Chondrocyte (in vitro differentiated cells): ENCODE measurements around the gene LASP1. TPM values are rescaled to one million over a fixed set of nuclear protein-coding genes. Genes with fewer than 3 reads are reported as not detected.
"Not testable (repeated sequence)": the region's sequence is repeated elsewhere in the genome, so short reads cannot be mapped to it uniquely, and the experiment has no call there.

Source experiments
- DNase-seq: peaks from one replicate; pipeline ENCODE4 v3.0.0; 2021; ENCODE audit warnings: mixed read lengths, low spot score
- H3K27ac Mint-ChIP-seq: one replicate; pipeline ENCODE4 v1.8.0; 2021; ENCODE audit warnings: mild to moderate bottlenecking, moderate library complexity, mixed read lengths; ENCODE audit not compliant: unreplicated experiment
- H3K27me3 Mint-ChIP-seq: 2 replicates; pipeline ENCODE4 v1.8.0; 2021; ENCODE audit warnings: low read depth, mixed read lengths
- H3K36me3 Mint-ChIP-seq: 2 replicates; pipeline ENCODE4 v1.8.0; 2021; ENCODE audit warnings: low read depth, mixed read lengths
- H3K4me1 Mint-ChIP-seq: 2 replicates; pipeline ENCODE4 v1.8.0; 2021; ENCODE audit warnings: low read depth, mild to moderate bottlenecking, mixed read lengths
- H3K4me3 Mint-ChIP-seq: one replicate; pipeline ENCODE4 v1.8.0; 2021; ENCODE audit warnings: mild to moderate bottlenecking, moderate library complexity, mixed read lengths; ENCODE audit not compliant: unreplicated experiment
- H3K9me3 Mint-ChIP-seq: 2 replicates; pipeline ENCODE4 v1.8.0; 2021; ENCODE audit warnings: low read depth, mixed read lengths
- total RNA-seq: library from RNA; stranded (reverse); gene quantifications from 3 replicates; pipeline ENCODE4 v1.2.1, GENCODE V29; 2021
- TF ChIP-seq, protein P1 (sequence below): fragments of 200-600 bp; sonication (generic); IDR thresholded peaks from 2 replicates; pipeline ENCODE4 v1.5.0; 2021; ENCODE audit warnings: antibody characterized with exemption, mild to moderate bottlenecking, moderate library complexity

Gene LASP1
- total RNA-seq, 1 donor from 2014 or later, result 599 TPM

DNA sequence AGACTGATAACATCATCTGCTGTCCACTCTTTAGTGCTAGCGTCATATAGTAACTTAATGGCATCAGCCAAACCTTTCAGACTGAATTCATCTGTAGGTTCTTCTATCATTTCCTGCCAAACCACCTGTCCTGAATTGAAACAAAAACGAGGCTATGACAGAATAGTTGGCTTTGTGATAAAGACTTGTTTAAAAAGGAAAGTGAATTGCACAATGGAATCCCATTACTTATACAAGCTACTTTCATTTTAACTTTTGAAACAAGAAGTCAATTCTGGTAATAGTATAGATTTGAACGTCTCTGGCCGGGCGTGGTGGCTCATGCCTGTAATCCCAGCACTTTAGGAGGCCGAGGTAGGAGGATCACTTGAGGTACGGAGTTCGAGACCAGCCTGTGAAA, 73.7 kb downstream of the LASP1 start:
- H3K4me1 Mint-ChIP-seq, result peaks cover 4% of the 10 kb centered on the region
- no peak for DNase-seq
- H3K9me3 Mint-ChIP-seq, result no peaks in the 10 kb centered on the region
- no peaks in the 10 kb centered on the region for H3K36me3 Mint-ChIP-seq
- TF ChIP-seq, protein P1, sequence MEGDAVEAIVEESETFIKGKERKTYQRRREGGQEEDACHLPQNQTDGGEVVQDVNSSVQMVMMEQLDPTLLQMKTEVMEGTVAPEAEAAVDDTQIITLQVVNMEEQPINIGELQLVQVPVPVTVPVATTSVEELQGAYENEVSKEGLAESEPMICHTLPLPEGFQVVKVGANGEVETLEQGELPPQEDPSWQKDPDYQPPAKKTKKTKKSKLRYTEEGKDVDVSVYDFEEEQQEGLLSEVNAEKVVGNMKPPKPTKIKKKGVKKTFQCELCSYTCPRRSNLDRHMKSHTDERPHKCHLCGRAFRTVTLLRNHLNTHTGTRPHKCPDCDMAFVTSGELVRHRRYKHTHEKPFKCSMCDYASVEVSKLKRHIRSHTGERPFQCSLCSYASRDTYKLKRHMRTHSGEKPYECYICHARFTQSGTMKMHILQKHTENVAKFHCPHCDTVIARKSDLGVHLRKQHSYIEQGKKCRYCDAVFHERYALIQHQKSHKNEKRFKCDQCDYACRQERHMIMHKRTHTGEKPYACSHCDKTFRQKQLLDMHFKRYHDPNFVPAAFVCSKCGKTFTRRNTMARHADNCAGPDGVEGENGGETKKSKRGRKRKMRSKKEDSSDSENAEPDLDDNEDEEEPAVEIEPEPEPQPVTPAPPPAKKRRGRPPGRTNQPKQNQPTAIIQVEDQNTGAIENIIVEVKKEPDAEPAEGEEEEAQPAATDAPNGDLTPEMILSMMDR, result no peak
- no peak overlapping the region for H3K4me3 Mint-ChIP-seq
- H3K27ac Mint-ChIP-seq, result no peak overlapping the region
- no peaks in the 10 kb centered on the region for H3K27me3 Mint-ChIP-seq

DNA sequence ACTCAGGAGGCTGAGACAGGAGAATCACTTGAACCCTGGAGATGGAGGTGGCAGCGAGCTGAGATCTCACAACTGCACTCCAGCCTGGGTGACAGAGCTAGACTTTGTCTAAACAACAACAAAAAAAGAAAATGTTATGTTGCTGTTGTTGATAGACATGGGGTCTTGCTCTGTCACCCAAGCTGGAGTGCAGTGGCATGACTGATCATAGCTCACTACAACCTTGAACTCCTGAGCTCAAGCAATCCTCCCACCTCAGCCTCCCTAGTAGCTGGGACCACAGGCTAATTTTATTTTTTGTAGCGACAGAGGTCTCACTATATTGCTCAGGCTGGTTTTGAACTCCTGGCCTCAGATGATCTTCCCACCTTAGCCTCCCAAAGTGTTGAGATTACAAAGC, 77.3 kb downstream of the LASP1 start:
- H3K27me3 Mint-ChIP-seq, result no peaks in the 10 kb centered on the region
- TF ChIP-seq, protein P1, result no peak
- peaks cover 4% of the 10 kb centered on the region for H3K4me1 Mint-ChIP-seq
- DNase-seq, result no peak
- no peaks in the 10 kb centered on the region for H3K36me3 Mint-ChIP-seq
- H3K4me3 Mint-ChIP-seq, result no peak overlapping the region
- H3K9me3 Mint-ChIP-seq, result no peaks in the 10 kb centered on the region
- no peak overlapping the region for H3K27ac Mint-ChIP-seq

DNA sequence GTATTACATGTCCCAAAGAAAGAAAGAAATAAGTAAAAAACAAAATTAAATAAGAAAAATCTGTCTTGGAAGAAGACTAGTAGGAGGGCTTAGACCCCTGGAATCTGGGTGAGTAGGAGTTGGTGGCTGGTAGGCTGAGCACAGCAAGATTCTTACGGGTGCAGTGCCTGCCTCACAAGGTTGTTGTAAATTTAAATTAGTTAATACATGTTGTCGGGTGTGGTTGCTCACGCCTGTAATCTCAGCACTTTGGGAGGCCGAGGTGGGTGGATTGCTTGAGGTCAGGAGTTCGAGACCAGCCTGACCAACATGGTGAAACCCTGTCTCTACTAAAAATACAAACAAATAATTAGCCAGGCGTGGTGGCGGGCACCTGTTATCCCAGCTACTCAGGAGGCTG, 83.9 kb downstream of the LASP1 start:
- not testable (repeated sequence) for H3K27ac Mint-ChIP-seq, H3K4me3 Mint-ChIP-seq, H3K27me3 Mint-ChIP-seq

DNA sequence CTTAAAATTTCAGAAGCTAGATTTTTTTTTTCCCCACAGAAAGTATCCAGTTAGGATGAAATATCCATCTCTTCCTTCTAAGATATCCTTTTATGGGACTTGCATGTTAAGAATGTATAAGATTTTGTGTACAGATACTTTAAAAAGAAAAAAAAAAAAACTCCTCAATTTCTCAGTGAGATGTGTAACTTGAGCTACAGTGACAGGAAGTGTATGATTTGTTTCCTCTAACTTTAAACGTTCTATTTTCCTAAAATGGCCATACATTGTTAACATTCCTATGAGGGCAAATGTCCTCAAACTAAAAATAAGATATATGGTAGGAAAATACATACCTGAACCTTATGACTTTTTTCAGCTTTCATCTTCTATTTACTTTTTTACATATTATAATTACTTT, 88.5 kb downstream of the LASP1 start:
- DNase-seq, result no peak
- H3K4me1 Mint-ChIP-seq, result peaks cover 32% of the 10 kb centered on the region
- peak overlapping the region; percentile 50 for H3K4me3 Mint-ChIP-seq
- H3K27me3 Mint-ChIP-seq, result no peaks in the 10 kb centered on the region
- H3K9me3 Mint-ChIP-seq, result no peaks in the 10 kb centered on the region
- TF ChIP-seq, protein P1, result no peak
- no peaks in the 10 kb centered on the region for H3K36me3 Mint-ChIP-seq
- H3K27ac Mint-ChIP-seq, result peak overlapping the region; percentile 91

More for the DNA sequence above, 83.9 kb downstream of the LASP1 start:
- H3K4me1 Mint-ChIP-seq, result peaks cover 17% of the 10 kb centered on the region
- not testable (repeated sequence) for H3K36me3 Mint-ChIP-seq, H3K9me3 Mint-ChIP-seq, DNase-seq

DNA sequence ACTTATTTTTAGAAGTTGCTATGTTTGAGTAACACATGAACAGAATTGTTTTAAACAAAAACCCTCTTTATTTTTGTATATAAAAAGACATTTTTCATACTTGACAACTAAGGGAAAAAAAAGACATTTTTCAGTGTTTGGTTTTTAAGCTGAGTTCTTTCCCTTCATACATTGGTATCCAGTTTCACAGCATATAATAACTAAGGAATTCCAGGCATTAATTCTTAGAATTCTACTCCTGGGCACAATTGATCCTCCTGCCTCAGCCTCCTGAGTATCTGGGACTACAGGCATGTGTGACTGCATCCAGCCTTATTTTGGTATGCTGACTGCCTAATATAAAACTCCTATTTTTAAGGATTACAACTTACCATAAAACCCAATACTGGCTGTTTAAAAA, 88.9 kb downstream of the LASP1 start:
- Mint-ChIP-seq H3K27me3 (no peaks in the 10 kb centered on the region), H3K27ac (peak overlapping the region; percentile 77), H3K9me3 (no peaks in the 10 kb centered on the region), H3K4me3 (no peak overlapping the region), H3K36me3 (no peaks in the 10 kb centered on the region), H3K4me1 (peaks cover 32% of the 10 kb centered on the region)
- TF ChIP-seq, protein P1, result no peak
- DNase-seq, result no peak

DNA sequence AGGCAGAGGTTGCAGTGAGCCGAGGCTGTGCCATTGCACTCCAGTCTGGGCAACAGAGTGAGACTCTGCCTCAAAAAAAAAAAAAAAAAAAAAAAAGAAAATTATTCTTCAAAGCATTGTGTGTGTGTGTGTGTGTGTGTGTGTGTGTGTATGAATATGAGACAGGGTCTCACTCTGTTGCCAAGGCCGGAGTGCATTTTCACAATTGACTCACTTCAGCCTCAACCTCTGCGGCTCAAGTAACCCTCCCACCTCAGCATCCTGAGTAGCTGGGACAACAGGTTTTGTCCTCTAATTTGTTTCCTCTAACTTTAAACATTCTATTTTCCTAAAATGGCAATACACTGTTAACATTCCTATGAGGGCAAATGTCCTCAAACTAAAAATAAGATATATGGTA, 89.7 kb downstream of the LASP1 start:
- H3K4me3 Mint-ChIP-seq, result no peak overlapping the region
- no peaks in the 10 kb centered on the region for H3K36me3 Mint-ChIP-seq
- H3K4me1 Mint-ChIP-seq, result peaks cover 32% of the 10 kb centered on the region
- H3K27ac Mint-ChIP-seq, result peak overlapping the region; percentile 41
- H3K27me3 Mint-ChIP-seq, result no peaks in the 10 kb centered on the region
- DNase-seq, result no peak
- TF ChIP-seq, protein P1, result no peak
- H3K9me3 Mint-ChIP-seq, result no peaks in the 10 kb centered on the region
